COLO829 (cell line): Measurements from ENCODE around the gene MMS19.
"Not testable (repeated sequence)": the region's sequence is repeated elsewhere in the genome, so short reads cannot be mapped to it uniquely, and the experiment has no call there.

Experiments used
- DNase-seq: peaks from one replicate; pipeline ENCODE4 v3.0.0; 2012; ENCODE audit warnings: low spot score

MMS19 gene

DNA sequence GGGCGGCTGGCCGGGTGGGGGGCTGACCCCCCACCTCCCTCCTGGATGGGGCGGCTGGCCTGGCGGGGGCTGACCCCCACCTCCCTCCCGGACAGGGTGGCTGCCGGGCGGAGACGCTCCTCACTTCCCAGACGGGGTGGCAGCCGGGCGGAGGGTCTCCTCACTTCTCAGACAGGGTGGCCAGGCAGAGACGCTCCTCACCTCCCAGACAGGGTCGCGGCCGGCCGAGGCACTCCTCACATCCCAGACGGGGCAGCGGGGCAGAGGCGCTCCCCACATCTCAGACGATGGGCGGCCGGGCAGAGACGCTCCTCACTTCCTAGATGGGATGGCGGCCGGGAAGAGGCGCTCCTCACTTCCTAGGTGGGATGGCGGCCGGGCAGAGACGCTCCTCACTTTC, 30.7 kb upstream of the MMS19 start:
- DNase-seq: not testable (repeated sequence)

DNA sequence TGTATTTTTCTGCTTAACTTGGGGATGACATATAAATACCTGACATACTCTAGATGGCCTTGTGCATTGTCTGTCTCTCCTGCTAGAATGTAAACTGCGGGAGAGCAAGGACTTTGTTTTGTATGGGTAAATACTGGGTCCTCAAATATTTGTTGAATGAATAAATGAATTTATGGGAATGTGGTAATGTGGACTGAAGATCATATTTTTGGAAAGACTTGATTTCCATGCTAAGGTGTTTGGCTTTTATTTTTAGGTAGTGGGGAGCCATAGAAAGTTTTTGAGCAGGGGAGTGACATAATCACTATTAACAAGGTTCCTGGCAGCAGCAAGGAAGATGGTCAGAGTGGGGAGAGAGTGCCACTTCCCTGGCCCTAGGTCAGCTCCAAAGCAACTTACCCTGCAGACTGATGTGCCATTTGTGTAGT, 27.5 kb upstream of the MMS19 start:
- DNase-seq: no peak

DNA sequence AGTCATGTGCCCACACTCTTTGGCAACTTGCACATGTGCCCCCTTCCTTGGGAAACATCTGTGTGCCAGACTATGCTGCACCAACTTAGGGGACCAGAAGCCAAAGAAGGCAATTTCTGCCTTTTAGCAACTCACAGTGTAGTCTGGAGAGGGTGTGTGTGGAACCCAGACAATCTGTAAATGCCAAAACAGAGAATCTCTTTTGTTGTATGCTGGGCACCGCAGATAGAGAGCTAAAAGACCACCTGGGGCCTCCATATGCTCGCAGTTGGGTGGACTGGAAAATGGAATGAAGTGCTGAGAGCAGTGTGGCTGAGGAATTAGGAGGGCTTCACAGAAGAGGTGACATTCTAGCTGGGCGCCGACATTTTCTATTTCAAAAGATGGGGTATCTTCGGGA, 26.9 kb upstream of the MMS19 start:
- DNase-seq: no peak

DNA sequence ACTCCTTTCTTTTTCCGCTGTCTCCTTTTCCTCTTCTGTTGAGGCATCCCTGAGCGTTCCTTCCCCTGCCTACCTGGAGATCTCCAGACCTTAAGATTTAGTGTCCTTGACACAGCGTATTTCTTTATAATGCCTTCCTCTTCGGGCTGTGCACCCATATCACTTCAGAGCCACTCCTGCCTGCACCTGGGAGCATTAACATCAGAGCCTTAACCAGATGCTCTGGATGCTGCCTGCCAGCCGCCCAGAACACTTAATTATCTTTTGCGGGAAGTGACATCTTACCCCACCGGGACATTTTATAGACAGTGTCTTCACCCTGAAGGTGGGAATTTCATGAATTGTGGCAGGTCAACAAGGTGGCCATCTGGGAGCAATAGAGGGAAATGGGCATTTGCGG, 24.7 kb upstream of the MMS19 start:
- DNase-seq: no peak

DNA sequence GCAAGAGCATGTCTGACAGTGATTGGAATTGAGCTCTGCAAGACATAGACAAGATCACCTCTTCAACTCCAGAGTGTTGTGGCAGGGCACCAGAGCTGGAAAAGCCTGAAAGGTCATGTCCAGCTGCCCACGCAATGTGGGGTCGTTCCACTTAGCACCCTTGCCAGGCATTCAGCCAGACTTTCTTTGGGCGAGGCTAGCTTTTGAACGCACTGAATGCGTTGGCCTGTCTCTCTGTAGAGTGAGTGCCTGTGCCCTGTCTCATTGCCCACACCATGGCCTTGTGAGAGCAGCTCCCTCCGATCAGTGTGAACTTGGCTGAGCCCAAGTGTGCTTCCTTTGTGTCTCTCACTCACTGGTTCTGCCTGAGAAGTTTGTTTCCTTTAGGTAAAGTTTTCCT, 23.8 kb upstream of the MMS19 start:
- DNase-seq: no peak

DNA sequence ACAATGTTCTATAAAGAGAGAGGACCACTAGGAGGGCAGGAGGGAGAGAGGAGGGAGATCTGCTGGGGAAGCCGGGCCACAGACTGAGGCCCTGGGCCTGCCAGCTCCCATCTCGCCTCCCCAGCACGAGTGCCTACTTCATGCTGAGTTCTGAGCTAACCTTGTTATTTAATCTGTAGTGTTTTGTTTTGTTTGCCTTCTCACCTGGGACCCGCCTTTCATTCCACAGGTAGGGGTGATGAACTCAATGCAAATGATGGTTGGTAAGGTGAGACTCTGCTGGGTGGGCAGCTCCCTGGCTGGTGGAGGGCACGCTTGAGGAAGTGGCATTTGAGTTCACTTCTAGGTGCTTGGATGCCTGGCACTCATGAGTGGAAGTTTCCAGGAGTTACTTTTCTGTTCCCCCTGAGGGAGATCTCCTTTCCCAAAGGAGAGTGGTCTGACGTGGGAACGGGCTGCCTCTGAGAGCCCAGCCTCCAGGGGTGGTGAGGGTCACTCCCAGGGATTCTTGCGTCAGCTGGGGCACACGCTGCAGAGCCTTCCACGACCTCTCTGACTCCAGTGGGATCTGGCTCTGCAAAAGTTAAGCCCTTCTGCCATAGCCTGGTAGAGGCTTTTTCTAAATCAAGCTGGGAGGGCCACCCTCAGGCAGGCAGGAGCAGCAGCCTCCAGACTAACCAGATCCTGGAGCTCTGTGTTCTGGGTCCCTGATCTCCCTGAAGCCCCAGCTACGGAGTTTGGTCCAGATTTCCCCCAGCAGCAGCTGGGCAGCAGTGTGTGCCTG, 22.9 kb upstream of the MMS19 start:
- DNase-seq: no peak

DNA sequence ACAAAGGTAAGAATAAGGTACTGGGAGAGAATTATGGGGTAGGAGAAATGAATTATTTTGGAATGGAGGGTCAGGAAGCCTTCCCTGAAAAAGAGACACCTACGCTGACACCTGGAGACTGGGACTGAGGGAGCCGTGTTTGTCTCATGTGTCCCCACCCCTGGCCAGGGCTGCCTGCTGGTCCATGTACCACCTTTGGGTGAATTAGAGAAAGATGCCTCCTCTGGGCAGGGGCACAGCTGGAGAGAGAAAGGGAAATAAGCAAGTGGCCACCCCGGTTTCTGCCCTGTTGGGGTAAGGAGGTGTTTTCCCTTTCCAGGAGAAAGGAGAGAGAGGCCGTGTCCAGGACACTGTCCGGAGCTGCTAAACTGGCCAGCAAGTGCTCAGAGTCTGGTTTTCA, 22.3 kb upstream of the MMS19 start:
- no peak for DNase-seq

DNA sequence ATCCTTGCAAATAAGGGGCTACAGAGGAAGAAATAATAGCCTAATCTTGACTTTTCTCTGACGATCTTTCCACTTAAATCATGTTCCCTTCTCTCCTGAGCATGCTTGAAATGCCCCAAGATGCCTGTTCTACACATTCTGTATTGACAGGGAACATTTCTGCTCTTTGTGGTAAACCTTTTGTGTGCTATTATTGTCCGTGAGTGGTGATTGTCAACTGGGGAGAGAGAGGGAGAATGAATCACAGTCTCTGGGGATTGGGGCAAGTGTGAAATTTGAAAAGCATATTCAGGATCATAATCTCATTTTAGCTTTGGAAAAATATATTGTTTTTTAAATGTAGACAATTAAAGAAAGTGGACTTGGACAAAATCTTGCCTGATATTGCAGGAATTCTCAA, 21.1 kb upstream of the MMS19 start:
- DNase-seq: no peak

DNA sequence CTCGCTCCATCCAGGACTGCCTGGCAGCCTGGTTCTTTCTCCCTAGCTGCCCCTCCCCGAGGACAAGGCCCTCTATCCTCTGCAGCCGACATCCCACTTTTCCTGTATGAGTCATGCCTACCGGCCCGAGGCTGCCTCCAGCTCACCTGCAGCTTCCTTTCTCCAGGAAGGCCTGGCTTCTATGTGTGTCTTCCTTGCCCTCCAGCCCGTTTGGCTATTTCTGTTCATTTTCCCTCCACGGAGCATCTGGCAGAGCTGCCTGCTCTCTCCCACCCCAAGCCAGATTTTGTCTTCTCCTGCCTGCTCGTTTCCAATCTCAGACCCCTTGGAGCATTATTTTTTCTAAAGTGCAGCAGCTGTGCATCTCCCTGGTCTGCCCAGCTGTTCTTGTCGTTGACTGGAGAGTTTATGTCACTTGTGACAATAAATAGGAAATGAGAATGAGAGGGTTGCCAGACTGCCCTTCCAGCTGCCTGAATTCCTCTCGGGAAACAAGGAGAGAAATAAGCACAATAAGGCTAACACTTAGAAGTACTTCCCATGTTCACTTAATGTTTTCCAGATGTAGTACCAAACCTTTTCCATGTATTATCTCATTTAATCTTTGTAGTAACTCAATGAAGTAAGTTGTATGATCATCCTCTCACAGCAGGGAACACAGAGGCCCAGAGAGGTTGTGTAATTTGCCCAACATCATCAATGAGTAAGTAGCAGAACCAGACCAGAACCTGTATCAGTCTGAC, 20.2 kb upstream of the MMS19 start:
- DNase-seq: no peak

DNA sequence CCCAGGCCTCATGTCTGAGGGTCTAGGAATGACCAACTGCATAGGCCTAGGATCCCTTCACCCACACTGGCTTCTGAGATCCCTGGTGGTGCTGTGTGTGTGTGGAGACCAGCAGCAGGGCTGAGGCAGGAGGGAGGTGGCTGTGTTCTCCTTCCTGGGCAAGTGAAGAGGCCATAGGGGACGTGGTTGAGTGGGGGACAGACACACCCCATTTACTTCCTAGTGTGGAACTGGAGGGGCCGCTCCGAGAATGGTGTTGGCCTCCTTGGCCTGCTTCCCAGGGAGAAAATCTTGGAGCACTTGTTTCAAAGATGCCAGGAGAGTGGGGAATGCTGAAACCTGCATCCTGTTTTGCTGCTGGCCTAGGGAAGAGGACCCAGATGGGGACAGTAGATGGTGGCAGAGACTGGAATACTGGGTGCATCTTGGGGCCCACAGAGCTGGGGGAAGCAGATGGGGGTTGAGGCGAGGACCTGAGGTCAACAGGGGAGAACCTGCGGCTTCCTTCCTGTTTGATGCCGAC, 19.6 kb upstream of the MMS19 start:
- no peak for DNase-seq

DNA sequence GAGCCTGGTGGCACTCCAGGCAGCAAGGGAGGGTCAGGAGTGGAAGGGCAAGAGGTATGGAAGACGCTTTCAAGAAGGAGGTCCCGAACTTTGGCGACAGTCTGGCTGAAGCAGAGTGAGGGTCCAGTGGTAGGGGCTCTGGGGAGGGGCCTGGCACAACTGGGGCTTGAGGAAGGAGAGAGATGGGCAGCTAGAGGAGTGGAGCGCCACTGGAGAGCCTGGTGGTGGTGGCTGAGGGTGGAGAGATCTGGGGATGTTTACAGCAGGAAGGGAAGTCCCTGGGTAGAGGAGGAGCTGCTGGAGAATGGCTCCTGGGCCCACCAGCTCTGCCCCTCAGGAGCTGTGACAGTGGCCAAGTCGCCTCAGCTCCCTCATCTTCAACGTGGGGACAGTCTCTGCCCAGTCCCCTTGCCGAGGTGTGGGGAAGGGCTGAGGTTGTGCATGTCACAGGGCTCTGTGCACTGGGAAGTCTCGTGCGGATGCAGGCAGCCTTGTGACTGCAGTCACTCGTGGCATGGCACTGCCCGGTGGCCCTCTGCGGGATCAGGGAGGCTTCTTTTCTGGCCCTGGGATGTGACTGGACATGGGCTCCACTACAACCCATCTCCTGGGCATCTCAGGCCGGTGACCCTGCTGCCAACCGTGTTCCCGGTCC, 19.0 kb upstream of the MMS19 start:
- DNase-seq: no peak

DNA sequence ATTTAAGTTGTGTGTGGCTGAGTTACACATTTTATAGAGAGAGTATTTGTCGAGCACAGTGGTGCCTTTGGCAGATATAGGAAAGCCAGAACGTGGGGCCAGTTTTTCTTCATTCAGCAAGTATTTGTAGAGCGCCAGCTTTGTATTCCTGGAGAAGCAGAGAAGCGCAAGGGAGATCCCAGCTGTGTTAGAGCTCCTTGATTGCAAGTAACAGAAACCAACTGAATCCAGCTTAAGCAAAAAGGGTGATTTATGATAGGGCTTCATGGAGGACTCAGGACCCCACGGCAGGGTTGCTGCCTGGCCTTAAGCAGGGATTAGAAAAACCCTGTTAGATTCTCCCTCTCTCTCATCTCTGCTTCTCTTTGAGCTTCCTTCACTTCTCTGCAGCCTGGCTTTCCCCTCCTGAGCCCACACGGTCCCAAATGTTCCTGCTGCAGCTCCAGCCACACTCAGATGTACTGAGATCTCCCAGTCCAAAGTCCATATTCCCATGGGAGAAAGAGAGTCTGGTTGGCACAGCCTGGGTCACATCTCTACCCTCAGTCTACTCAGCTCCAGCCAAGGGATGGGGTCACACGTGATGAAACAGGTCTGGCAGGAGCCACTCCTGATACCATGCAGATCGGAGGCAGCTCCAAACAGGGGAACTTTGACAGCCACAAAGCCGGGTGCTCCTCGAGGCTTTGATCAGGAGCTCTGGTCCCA, 17.2 kb upstream of the MMS19 start:
- no peak for DNase-seq

DNA sequence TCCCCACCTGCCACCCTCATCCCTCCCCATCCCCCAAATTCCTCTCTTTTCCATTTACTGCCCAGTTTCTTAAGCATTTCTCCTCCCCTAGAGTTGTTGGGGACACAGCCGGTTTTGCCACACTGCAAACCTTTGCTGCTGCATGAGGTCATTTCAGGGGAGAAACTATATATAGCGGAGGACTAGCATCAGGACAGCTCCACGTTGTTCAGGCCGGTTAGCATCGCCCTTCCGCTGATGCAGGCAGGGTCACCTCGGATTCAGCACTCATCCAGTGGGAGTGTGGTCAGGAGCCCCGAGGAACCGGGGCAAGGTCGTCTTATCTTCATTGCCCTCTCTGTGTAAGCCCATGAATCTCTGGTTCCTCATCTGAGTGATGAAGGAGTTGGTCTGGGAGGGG, 16.1 kb upstream of the MMS19 start:
- no peak for DNase-seq

DNA sequence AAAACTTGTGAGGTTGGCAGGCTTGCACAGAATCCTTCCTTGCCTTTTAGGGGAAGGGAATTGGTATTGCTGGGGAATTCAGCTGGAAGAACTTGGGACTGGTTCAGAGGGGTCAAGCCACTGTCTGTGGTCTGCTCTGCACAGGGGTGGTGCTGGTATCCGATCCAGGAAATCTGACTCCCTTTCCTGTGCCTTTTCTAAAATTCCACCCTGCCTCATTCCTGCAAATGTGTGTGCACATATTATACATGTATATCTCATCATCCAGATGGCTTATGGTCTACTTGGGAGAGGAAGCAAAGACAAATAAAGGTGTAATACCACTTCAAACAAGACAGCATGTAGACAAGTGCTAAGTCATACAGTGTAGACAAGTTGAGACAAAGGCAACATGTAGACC, 14.8 kb upstream of the MMS19 start:
- DNase-seq: no peak

DNA sequence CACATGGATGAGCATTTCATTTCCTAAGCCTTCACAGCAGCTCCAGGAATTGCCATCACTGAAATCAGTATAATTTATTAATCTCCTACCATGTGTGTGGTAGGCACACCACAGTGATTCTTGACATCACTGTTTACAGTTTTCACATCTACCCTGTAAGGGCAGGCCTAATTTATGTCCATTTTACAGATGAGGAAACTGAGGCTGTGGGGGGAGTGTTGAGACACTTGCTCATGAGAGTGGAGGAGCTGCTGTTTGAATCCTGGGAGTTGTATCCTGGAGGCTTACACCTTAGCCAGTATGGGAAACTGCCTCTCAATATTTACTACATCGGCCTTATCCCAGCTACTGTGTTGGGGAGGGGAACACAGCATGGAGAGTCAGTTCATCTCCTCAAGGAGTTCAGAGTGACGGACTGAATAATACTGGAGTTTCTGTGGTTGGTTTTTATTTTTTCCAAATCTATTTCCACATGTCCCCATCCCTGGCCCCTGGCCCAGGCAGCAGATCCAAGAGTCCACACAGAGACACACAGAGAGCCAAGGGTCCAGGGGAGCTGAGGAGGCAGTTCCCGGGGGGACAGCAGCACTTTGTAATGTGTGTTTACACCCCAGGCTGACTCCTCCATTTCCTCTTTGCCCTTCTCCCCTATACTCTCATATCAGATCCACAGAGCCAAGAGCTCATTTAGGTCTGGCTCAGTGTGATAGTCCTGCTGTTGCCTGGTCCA, 13.7 kb upstream of the MMS19 start:
- DNase-seq: no peak

DNA sequence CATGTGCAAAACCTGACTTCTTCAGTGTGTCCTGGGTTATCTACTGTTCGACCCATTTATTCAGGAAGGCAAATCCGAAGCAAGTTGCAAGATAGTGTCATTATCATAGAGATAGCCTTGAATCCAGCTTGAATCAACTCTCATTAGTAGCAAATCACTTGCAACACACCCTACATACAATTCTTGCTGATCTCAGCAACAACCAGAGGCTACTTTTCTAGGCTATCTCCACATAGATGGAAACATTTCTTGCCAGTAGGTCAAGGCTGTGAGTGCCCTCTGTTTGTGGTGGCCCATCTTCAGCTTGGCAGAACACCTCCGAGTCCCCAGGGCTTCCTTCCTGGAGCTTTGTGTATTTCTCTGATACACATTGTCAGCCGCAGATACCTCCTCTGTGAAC, 12.5 kb upstream of the MMS19 start:
- DNase-seq: no peak

DNA sequence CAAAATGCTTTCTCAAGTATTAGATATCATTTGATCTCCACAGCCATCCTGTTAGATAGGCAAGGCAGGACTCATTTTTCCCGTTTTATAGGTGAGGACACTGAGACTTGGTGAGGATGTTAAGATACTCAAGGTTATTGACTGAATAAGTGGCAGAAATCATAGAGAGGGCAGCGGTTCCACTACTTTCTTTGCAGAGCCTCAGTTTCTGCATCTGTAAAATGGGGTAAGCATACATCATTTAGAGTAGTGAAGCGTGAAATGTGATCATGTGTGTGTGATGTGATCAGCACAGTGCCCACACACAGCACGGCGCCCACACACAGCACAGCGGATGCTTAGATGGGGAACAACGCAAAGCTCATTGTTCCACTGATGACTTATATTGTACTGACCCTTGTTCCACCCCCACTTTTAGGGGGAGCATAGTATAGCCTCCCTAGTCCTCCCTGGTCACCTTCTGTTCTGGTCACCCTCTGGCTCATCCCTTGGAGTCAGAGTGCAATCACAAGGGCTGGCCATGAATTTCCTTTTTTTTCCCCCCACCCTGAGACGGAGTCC, 11.0 kb upstream of the MMS19 start:
- no peak for DNase-seq

DNA sequence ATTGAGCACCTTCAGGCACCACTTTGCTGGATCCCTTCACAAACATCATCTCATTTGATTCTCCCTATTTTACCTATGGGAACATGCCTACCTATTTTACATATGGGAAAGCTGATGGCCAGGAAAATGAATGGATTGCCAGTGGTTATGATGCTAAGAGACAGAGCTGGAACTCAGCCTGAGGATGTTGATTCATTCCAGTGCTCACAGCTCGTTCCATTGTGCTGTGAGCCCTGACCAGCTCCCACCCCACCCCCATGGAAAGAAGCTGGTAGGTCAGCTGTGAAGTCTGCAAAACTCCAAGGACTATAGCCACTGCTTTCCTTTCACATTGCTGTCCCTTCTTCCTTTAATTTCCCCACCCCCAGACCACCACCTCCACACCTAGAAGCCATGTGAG, 10.1 kb upstream of the MMS19 start:
- no peak for DNase-seq

DNA sequence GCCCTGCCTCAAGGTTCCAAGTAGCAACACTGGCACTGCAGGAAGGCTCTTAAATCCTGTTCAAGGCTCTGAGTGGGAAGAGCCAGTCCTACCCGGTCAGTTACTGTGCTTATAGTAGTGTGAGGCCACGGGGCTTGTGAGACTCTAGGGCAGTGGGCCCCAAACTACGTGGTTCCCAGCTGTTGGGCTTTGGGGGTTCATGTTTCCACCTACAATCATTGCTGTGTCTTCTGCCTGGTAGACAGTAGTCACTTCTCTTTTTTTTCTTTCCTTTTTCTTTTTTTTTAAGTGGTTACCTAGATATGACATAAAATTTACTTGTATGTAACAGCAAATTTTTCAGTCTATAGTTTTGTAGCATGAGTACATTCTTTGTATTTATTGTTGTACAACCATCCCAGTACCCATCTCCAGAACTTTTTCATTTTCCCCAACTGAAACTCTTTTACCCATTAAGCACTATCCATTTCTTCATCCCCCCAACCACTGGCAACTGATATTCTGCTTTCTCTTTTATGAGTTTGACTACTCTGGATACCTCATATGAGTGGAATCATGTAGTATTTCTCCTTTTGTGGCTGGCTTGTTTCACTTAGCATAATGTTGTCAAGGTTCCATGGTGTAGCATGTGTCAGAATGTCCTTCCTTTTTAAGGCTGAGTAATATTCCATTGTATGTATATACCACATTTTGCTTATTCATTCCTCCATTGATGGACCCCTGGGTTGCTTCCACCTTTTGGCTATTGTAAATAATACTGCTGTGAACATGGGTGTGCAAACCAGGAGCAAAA, 8.2 kb upstream of the MMS19 start:
- DNase-seq: no peak

DNA sequence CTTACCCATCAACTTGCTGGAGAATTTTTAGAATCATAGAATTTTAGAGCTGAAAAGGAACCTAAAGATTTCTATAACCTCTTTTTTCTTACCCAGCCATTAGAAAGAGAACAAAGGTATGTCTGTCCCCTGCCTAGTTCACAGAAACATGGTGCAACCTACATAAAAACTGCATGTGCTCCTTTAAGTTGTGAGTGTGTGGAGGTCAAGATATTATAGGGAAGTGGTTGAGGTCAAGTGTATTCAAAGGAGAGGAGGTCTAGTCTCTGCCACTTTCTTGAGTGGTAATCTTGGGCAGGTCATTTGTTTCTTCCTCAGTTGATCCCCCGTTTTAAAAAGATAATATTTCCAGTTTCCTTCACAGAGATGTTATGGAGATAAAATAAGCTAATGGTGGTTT, 6.9 kb upstream of the MMS19 start:
- no peak for DNase-seq

DNA sequence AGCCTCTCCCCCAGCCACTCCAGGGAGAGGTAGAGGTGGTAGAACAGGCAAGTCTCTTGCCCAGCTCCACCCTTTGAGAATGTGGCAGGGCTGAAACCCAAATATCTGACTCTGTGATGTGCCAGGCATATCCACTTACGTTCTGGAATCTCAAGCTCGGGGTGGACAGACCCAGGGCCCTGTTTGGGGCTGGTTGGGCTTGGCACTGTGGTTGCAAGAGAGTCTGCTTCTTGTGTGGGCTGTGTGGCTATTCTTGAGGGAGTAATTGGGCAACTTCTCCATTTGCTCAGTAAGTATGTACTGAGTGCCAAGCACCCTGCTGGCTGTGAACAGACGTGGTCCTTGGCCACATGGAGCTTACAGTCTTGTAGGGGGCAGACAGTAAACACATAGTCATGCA, 5.2 kb upstream of the MMS19 start:
- no peak for DNase-seq
